Transverse colon (tissue), 4 donors: ENCODE data around the gene DTNA. TPM values are rescaled to one million over a fixed set of nuclear protein-coding genes. Genes with fewer than 3 reads are reported as not detected.

Experiments used
- DNase-seq: peaks from one replicate; pipeline ENCODE4 v3.0.0-alpha.2; 2019
- H3K27ac ChIP-seq, 4 donors: fragments of 200-600 bp; sonication (generic); 2 replicates each; pipeline ENCODE4 v1.5.1; 2016 to 2018; ENCODE audit warnings: inconsistent platforms in 4 of 4
- H3K27me3 ChIP-seq: fragments of 200-600 bp; sonication (generic); 2 replicates; pipeline ENCODE4 v1.5.1; 2017; ENCODE audit warnings: inconsistent platforms
- H3K36me3 ChIP-seq, 4 donors: fragments of 200-600 bp; sonication (generic); 2 replicates each; pipeline ENCODE4 v1.5.1; 2017 to 2019; ENCODE audit warnings: inconsistent platforms in 4 of 4
- H3K4me1 ChIP-seq, 4 donors: fragments of 200-600 bp; sonication (generic); 2 replicates each; pipeline ENCODE4 v1.5.1; 2017 to 2020; ENCODE audit warnings: inconsistent platforms in 4 of 4
- H3K4me3 ChIP-seq, 4 donors: fragments of 200-600 bp; sonication (generic); 1 replicate in 1 of 4; 2 replicates in 3 of 4; pipeline versions ENCODE4 v1.5.1 to v1.6.1; 2017 to 2019; ENCODE audit warnings: inconsistent platforms in 4 of 4
- H3K9me3 ChIP-seq, 2 donors: fragments of 200-600 bp; sonication (generic); 2 replicates each; pipeline ENCODE4 v1.5.1; 2017 to 2019; ENCODE audit warnings: inconsistent platforms in 2 of 2
- EP300 ChIP-seq: sonication (generic); formaldehyde crosslinking; IDR thresholded peaks from one replicate; pipeline ENCODE4 v1.6.1; 2017; ENCODE audit warnings: antibody characterized with exemption, low read depth
- POLR2A ChIP-seq: fragments of 450-650 bp; IDR thresholded peaks from one replicate; pipeline ENCODE4 v1.6.1; 2016; ENCODE audit warnings: antibody characterized with exemption, mild to moderate bottlenecking, moderate library complexity
- POLR2AphosphoS5 ChIP-seq, 3 donors: sonication (generic); formaldehyde crosslinking; IDR thresholded peaks; one replicate each; pipeline ENCODE4 v1.6.1; 2016; ENCODE audit warnings: antibody characterized with exemption in 3 of 3
- WGBS, 2 donors: methylation state at CpG; one replicate each; pipeline ENCODE4 v1.1.5; 2018; ENCODE audit warnings: low coverage in 1 of 2; 5-methylcytosine and 5-hydroxymethylcytosine counted together
- in situ Hi-C, 4 donors: fragments of 200-750 bp; cut with MboI; loops; one replicate each; pipeline versions ENCODE4 v1.15.0 to v1.15.1; 2017; ENCODE audit warnings: low sequenced_read_pairs in 3 of 4, low pct_ligation_motif_present in 1 of 4, low pct_unique_long_range_greater_than_20kb in 1 of 4
- intact Hi-C: fragments of 100-400 bp; cut with DNase I; formaldehyde crosslinking; loops from one replicate; pipeline ENCODE4 v1.15.1; 2023; ENCODE audit warnings: low total_unique reads
- total RNA-seq, 4 donors: library from RNA; depleted of rRNA; stranded (reverse); fragments of >200 nt; gene quantifications; one replicate each; pipeline ENCODE4 v1.1.0, GENCODE V29; 2016
- TF ChIP-seq, protein P1 (sequence below), 5 experiments: fragments of 200-600 bp in 3 of 5; fragments of 450-650 bp in 2 of 5; sonication (generic) in 3 of 5; IDR thresholded peaks; 1 replicate in 2 of 5; 2 replicates in 3 of 5; pipeline ENCODE4 v1.5.1; 2016 to 2017; ENCODE audit warnings: antibody characterized with exemption in 5 of 5, inconsistent platforms in 3 of 5, mild to moderate bottlenecking in 2 of 5, moderate library complexity in 1 of 5

Gene DTNA
- total RNA-seq, 4 donors from 2014 or later, result 8.9 to 74.4 (median 15.1) TPM

- H3K4me1 ChIP-seq, result peaks cover 0 to 3% (median 0%) of the 10 kb centered on the region in 4 donors
- intact Hi-C loops, result no loop called here
- TF ChIP-seq, protein P1, sequence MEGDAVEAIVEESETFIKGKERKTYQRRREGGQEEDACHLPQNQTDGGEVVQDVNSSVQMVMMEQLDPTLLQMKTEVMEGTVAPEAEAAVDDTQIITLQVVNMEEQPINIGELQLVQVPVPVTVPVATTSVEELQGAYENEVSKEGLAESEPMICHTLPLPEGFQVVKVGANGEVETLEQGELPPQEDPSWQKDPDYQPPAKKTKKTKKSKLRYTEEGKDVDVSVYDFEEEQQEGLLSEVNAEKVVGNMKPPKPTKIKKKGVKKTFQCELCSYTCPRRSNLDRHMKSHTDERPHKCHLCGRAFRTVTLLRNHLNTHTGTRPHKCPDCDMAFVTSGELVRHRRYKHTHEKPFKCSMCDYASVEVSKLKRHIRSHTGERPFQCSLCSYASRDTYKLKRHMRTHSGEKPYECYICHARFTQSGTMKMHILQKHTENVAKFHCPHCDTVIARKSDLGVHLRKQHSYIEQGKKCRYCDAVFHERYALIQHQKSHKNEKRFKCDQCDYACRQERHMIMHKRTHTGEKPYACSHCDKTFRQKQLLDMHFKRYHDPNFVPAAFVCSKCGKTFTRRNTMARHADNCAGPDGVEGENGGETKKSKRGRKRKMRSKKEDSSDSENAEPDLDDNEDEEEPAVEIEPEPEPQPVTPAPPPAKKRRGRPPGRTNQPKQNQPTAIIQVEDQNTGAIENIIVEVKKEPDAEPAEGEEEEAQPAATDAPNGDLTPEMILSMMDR (IDR thresholded peaks at IDR 0.05), result peak; percentile 17 to 40 (median 35)
- TF ChIP-seq POLR2A, result no peak
- H3K27me3 ChIP-seq, result no peaks in the 10 kb centered on the region
- 46% methylated on average over 4 of the region's 4 CpGs for WGBS, 2 donors
- in situ Hi-C loops, result loop anchor here in 2 of 4 donors (25.0 kb wide), 2 partner anchors 96 to 271 kb away; no protein-coding TSS in a partner anchor
- no peak overlapping the region for H3K4me3 ChIP-seq
- no peak for DNase-seq
- no peak overlapping the region for H3K27ac ChIP-seq
- no peaks in the 10 kb centered on the region for H3K9me3 ChIP-seq
- H3K36me3 ChIP-seq, result no peaks in the 10 kb centered on the region
Observed at GRCh38 chr18:34866739-34867138, 156.6 kb downstream of the DTNA start.

DNA sequence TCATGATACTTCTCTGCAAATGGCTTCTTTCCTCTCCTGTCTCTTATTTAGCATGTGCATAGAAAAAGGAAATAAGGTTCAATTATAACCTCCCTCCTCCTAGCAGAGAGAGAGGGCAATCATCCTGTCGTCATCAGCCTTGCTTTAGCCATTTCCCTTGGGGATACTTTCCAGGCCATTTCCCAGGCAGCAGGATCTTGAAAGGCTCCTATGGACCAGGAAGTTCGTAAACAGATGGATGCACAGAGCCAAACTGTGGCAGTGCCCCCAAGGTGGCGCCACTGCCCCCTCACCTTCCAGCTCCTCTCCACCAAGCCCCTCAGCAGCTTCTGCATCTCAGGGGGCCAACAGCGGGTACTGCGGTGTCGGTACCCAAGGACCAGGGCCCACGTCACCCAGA, 157.4 kb downstream of the DTNA start:
- no peaks in the 10 kb centered on the region for H3K36me3 ChIP-seq
- H3K27me3 ChIP-seq, result no peaks in the 10 kb centered on the region
- TF ChIP-seq POLR2A (no peak), EP300 (no peak), POLR2AphosphoS5 (IDR thresholded peaks at IDR 0.05) (no peak)
- TF ChIP-seq, protein P1 (IDR thresholded peaks at IDR 0.05), result no peak
- intact Hi-C loops (no loop called here), in situ Hi-C loops (loop anchor here in 2 of 4 donors (25.0 kb wide), 2 partner anchors 95 to 270 kb away; no protein-coding TSS in a partner anchor)
- no peaks in the 10 kb centered on the region for H3K9me3 ChIP-seq
- no peak overlapping the region for H3K27ac ChIP-seq
- DNase-seq, result no peak
- H3K4me3 ChIP-seq, result no peak overlapping the region
- peaks cover 0 to 3% (median 0%) of the 10 kb centered on the region in 4 donors for H3K4me1 ChIP-seq
- WGBS, 2 donors, result 36 to 74% methylated on average over 1 to 7 of the region's 7 CpGs

GRCh38 chr18:34870555-34871310, 160.6 kb downstream of the DTNA start:
- Histone ChIP-seq H3K9me3 (no peaks in the 10 kb centered on the region), H3K4me3 (no peak overlapping the region), H3K27me3 (no peaks in the 10 kb centered on the region), H3K4me1 (peaks cover 0 to 3% (median 0%) of the 10 kb centered on the region in 4 donors), H3K36me3 (no peaks in the 10 kb centered on the region), H3K27ac (no peak overlapping the region)
- TF ChIP-seq, protein P1 (IDR thresholded peaks at IDR 0.05), result no peak
- TF ChIP-seq POLR2AphosphoS5 (IDR thresholded peaks at IDR 0.05) (no peak), EP300 (no peak), POLR2A (no peak)
- intact Hi-C loops, result no loop called here
- in situ Hi-C loops, result loop anchor here in 2 of 4 donors (25.0 kb wide), 2 partner anchors 92 to 267 kb away; no protein-coding TSS in a partner anchor
- 74 to 82% methylated on average over 4 to 5 of the region's 5 CpGs for WGBS, 2 donors
- no peak for DNase-seq

GRCh38 chr18:34871435-34871834, 161.3 kb downstream of the DTNA start:
- TF ChIP-seq POLR2A (no peak), EP300 (no peak), POLR2AphosphoS5 (IDR thresholded peaks at IDR 0.05) (no peak)
- TF ChIP-seq, protein P1 (IDR thresholded peaks at IDR 0.05), result no peak
- intact Hi-C loops (no loop called here), in situ Hi-C loops (loop anchor here in 2 of 4 donors (25.0 kb wide), 2 partner anchors 91 to 266 kb away; no protein-coding TSS in a partner anchor)
- Histone ChIP-seq H3K27ac (no peak overlapping the region), H3K4me1 (peaks cover 0 to 3% (median 0%) of the 10 kb centered on the region in 4 donors), H3K9me3 (no peaks in the 10 kb centered on the region), H3K4me3 (no peak overlapping the region), H3K27me3 (no peaks in the 10 kb centered on the region), H3K36me3 (no peaks in the 10 kb centered on the region)
- no peak for DNase-seq
- 69% methylated on average over 2 of the region's 2 CpGs; no CpG with 5 or more reads in 1 of the 2 donors for WGBS, 2 donors
